H1 (cell line): ENCODE data around the gene KRR1. TPM values are rescaled to one million over a fixed set of nuclear protein-coding genes. Genes with fewer than 3 reads are reported as not detected.

Experiments
- KDM1A ChIP-seq: fragments of 200-600, 300-600 bp; sonication (generic); IDR thresholded peaks from 2 replicates; pipeline ENCODE4 v1.7.1; 2016; ENCODE audit warnings: mild to moderate bottlenecking, low read length, borderline replicate concordance
- SAP30 ChIP-seq: fragments of 300-600 bp; sonication (generic); IDR thresholded peaks from 2 replicates; pipeline ENCODE4 v1.7.1; 2012; ENCODE audit warnings: low read length, moderate library complexity, mild to moderate bottlenecking, inconsistent platforms; ENCODE audit not compliant: insufficient read depth, insufficient replicate concordance
- SIN3A ChIP-seq, 2 experiments: IDR thresholded peaks in 1 of 2; conservative IDR thresholded peaks in 1 of 2; 2 replicates each; pipeline ENCODE4 v1.6.1; 2011 to 2012; ENCODE audit warnings: low read length in 2 of 2, improper control_type of control experiment in 1 of 2, low read depth in 1 of 2, mild to moderate bottlenecking in 1 of 2
- SP1 ChIP-seq: IDR thresholded peaks from 2 replicates; pipeline ENCODE4 v1.6.1; 2011; ENCODE audit warnings: low read depth, low read length
- TBP ChIP-seq: IDR thresholded peaks from 2 replicates; pipeline ENCODE4 v1.6.1; 2011; ENCODE audit warnings: low read depth, low read length, improper control_type of control experiment
- YY1 ChIP-seq: IDR thresholded peaks from 2 replicates; pipeline ENCODE4 v1.6.1; 2011; ENCODE audit warnings: low read depth, mild to moderate bottlenecking, low read length
- polyA plus RNA-seq, 7 experiments: library from polyadenylated mRNA; depleted of rRNA in 3 of 7; stranded (reverse) in 5 of 7; unstranded in 2 of 7; fragments of >200 nt in 5 of 7; fragments of 200-250 nt in 2 of 7; gene quantifications; 1 replicate in 5 of 7; 2 replicates in 1 of 7; 4 replicates in 1 of 7; pipeline versions ENCODE4 v1.2.1 to v1.2.3, GENCODE V29; 2011 to 2013; ENCODE audit warnings: missing spikeins in 2 of 7, mixed read lengths in 2 of 7
- total RNA-seq: library from RNA; stranded (reverse); fragmentation: NEBNext Ultra II Directional; extraction: Animal tissue kit (Norgen Biotek cat#: 25700); gene quantifications from 2 replicates; pipeline ENCODE4 v1.2.1, GENCODE V29; 2021

Gene KRR1
- total and polyA plus RNA-seq, 2 of the 8 experiments (the other 6 are each of a cell fraction or from before 2014, with no cell fraction given): 6.1 to 80.1 TPM

DNA sequence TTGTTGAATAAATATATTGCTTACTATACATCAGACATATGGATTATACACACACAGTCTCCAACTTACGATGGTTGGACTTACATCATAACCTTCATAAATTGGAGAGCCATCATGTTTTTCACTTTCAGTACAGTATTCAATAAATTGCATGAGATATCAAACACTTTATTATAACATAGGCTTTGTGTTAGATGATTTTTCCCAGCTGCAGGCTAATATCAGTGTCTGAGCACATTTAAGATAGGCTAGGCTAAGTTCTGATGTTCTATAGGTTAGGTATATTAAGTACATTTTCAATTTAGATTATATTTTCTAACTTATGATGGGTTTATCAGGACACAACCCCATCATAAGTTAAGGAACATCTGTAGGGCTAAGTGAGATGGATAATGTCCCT, 17.9 kb upstream of the KRR1 start (continued):
- TF ChIP-seq KDM1A (no peak), SIN3A (conservative IDR thresholded peaks at IDR 0.05 in 1 of 2, IDR thresholded peaks at IDR 0.05 in 1 of 2; ENCODE audit: low read depth in 1 of 2, low read length in 2 of 2) (no peak), YY1 (no peak), SP1 (no peak), TBP (no peak), SAP30 (no peak)
- TF ChIP-seq, all 59 proteins: peak for 0
